Hepatocyte (in vitro differentiated cells): ENCODE data around the gene ZC3HAV1. TPM values are rescaled to one million over a fixed set of nuclear protein-coding genes. Genes with fewer than 3 reads are reported as not detected.

ENCODE experiments used
- DNase-seq: peaks from one replicate; pipeline ENCODE4 v3.0.0-alpha.2; 2016; ENCODE audit warnings: low spot score
- H2AFZ ChIP-seq: fragments of 200-600 bp; sonication (generic); 2 replicates; pipeline ENCODE4 v1.6.0; 2016; ENCODE audit warnings: antibody characterized with exemption, mild to moderate bottlenecking
- H3K27ac ChIP-seq: fragments of 200-600 bp; sonication (generic); 2 replicates; pipeline ENCODE4 v1.5.1; 2016; ENCODE audit warnings: mild to moderate bottlenecking
- H3K27me3 ChIP-seq: fragments of 200-600 bp; sonication (generic); 2 replicates; pipeline ENCODE4 v1.6.1; 2016
- H3K36me3 ChIP-seq: fragments of 200-600 bp; sonication (generic); replicated peaks from 2 replicates; pipeline ENCODE4 v1.5.1; 2016; ENCODE audit warnings: low read depth; ENCODE audit not compliant: insufficient read depth
- H3K4me1 ChIP-seq: fragments of 200-600 bp; sonication (generic); 2 replicates; pipeline ENCODE4 v1.5.1; 2016; ENCODE audit warnings: mild to moderate bottlenecking, moderate library complexity; ENCODE audit not compliant: insufficient read depth
- H3K4me2 ChIP-seq: fragments of 200-600 bp; sonication (generic); 2 replicates; pipeline ENCODE4 v1.6.0; 2016
- H3K4me3 ChIP-seq: fragments of 200-600 bp; sonication (generic); 2 replicates; pipeline ENCODE4 v1.5.1; 2016; ENCODE audit warnings: mild to moderate bottlenecking
- H3K79me2 ChIP-seq: fragments of 200-600 bp; sonication (generic); 2 replicates; pipeline ENCODE4 v1.6.0; 2017; ENCODE audit warnings: mild to moderate bottlenecking
- H3K9me2 ChIP-seq: fragments of 200-600 bp; sonication (generic); replicated peaks from 2 replicates; pipeline ENCODE4 v1.6.0; 2017; ENCODE audit warnings: mild to moderate bottlenecking; ENCODE audit not compliant: insufficient read depth
- H3K9me3 ChIP-seq: fragments of 200-600 bp; sonication (generic); 2 replicates; pipeline ENCODE4 v1.5.1; 2016; ENCODE audit warnings: low read depth, mild to moderate bottlenecking
- H4K20me1 ChIP-seq: fragments of 200-600 bp; sonication (generic); 2 replicates; pipeline ENCODE4 v1.6.0; 2016; ENCODE audit warnings: mild to moderate bottlenecking; ENCODE audit not compliant: insufficient read depth, poor library complexity, severe bottlenecking
- CTCF ChIP-seq: fragments of 200-600 bp; sonication (generic); IDR thresholded peaks from 2 replicates; pipeline ENCODE4 v1.5.1; 2016; ENCODE audit warnings: antibody characterized with exemption, mild to moderate bottlenecking; ENCODE audit not compliant: poor library complexity
- EZH2 ChIP-seq: fragments of 200-600 bp; sonication (generic); IDR thresholded peaks from 2 replicates; pipeline ENCODE4 v1.6.1; 2016; ENCODE audit warnings: antibody characterized with exemption, mild to moderate bottlenecking, borderline replicate concordance
- EZH2phosphoT487 ChIP-seq: fragments of 200-600 bp; sonication (generic); IDR thresholded peaks from one replicate; pipeline ENCODE4 v1.6.1; 2018; ENCODE audit warnings: antibody characterized with exemption, mild to moderate bottlenecking, low read depth, moderate library complexity; ENCODE audit not compliant: unreplicated experiment, severe bottlenecking
- WGBS: methylation state at CpG from one replicate; pipeline ENCODE4 v1.1.6; 2016; ENCODE audit warnings: low lambda C conversion rate; ENCODE audit errors: missing lambda C conversion rate; 5-methylcytosine and 5-hydroxymethylcytosine counted together
- polyA plus RNA-seq: library from polyadenylated mRNA; unstranded; fragments of >200 nt; fragmentation: Nextera tagmentation; extraction: Ambion mirVana; gene quantifications from 2 replicates; pipeline ENCODE4 v1.2.1, GENCODE V29; 2016
- total RNA-seq: library from RNA; depleted of rRNA; stranded (reverse); fragments of >200 nt; gene quantifications from 2 replicates; pipeline ENCODE4 v1.2.3, GENCODE V29; 2014

ZC3HAV1 gene
- total and polyA plus RNA-seq, 2 experiments from 2014 or later: 20.4 to 27.9 TPM

- H3K36me3 ChIP-seq: no peaks in the 10 kb centered on the region
- no peaks in the 10 kb centered on the region for H3K9me2 ChIP-seq
- H3K79me2 ChIP-seq: no peaks in the 10 kb centered on the region
- no peaks in the 10 kb centered on the region for H3K4me1 ChIP-seq
- TF ChIP-seq EZH2 (no peak), EZH2phosphoT487 (no peak), CTCF (no peak)
- H2AFZ ChIP-seq: no peak overlapping the region
- no peaks in the 10 kb centered on the region for H3K27me3 ChIP-seq
- DNase-seq: no peak
- H3K27ac ChIP-seq: no peak overlapping the region
- WGBS: 85% methylated on average over 3 of the region's 3 CpGs
- no peak overlapping the region for H3K4me2 ChIP-seq
- no peaks in the 10 kb centered on the region for H3K9me3 ChIP-seq
- no peak overlapping the region for H3K4me3 ChIP-seq
- H4K20me1 ChIP-seq: no peaks in the 10 kb centered on the region
Measured at GRCh38 chr7:139018910-139019309, 90.6 kb downstream of the ZC3HAV1 start.

- H3K27me3 ChIP-seq: no peaks in the 10 kb centered on the region
- no peak for TF ChIP-seq EZH2phosphoT487
- TF ChIP-seq CTCF: peak; percentile 80
- H3K4me1 ChIP-seq: no peaks in the 10 kb centered on the region
- no peak overlapping the region for H3K4me3 ChIP-seq
- H3K9me3 ChIP-seq: no peaks in the 10 kb centered on the region
- H4K20me1 ChIP-seq: no peaks in the 10 kb centered on the region
- H3K36me3 ChIP-seq: no peaks in the 10 kb centered on the region
- no peaks in the 10 kb centered on the region for H3K79me2 ChIP-seq
- WGBS: 45% methylated on average over 7 of the region's 7 CpGs
- no peak overlapping the region for H3K27ac ChIP-seq
- no peak overlapping the region for H3K4me2 ChIP-seq
- DNase-seq: peak; percentile 75
- H2AFZ ChIP-seq: no peak overlapping the region
- no peaks in the 10 kb centered on the region for H3K9me2 ChIP-seq
Measured at GRCh38 chr7:139016931-139017511, 92.5 kb downstream of the ZC3HAV1 start.

- no peaks in the 10 kb centered on the region for H4K20me1 ChIP-seq
Measured at GRCh38 chr7:139011373-139011772, 98.1 kb downstream of the ZC3HAV1 start.

More at GRCh38 chr7:139011373-139011772, 98.1 kb downstream of the ZC3HAV1 start:
- Histone ChIP-seq H3K79me2 (no peaks in the 10 kb centered on the region), H3K4me2 (no peak overlapping the region), H3K9me2 (no peaks in the 10 kb centered on the region), H3K27me3 (no peaks in the 10 kb centered on the region), H3K4me3 (no peak overlapping the region), H3K4me1 (no peaks in the 10 kb centered on the region), H3K9me3 (no peaks in the 10 kb centered on the region), H3K36me3 (no peaks in the 10 kb centered on the region), H2AFZ (no peak overlapping the region), H3K27ac (no peak overlapping the region)
- no peak for DNase-seq
- WGBS: 81% methylated on average over 3 of the region's 3 CpGs
- no peak for TF ChIP-seq CTCF
- TF ChIP-seq EZH2: no peak
- TF ChIP-seq EZH2phosphoT487: no peak
